ENCODE measurements around the gene XNDC1N.

XNDC1N gene

DNA sequence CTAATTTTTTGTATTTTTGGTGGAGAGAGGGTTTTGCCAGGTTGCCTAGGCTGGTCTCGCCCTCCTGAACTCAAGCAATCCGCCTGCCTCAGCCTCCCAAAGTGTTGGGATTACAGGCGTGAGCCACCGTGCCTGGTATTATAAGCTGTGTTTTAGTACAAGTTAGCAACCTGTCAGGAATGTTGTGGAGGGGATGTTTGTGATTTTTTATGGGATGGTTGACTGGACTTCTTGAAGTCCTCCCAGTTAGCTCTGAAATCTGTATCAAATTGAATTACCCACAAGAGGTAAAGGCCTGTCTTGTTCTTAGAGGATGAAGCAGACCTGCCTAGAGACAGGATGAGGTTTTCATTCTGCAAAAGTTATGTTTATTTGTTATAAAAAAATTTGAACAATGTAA, 36.2 kb upstream of the XNDC1N start:
- CTCF ChIA-PET = interaction anchor here (1.1 to 4.4 kb wide), 5 partner anchors 13 to 410 kb away, joined by 3 to 33 read pairs (median 3); no protein-coding TSS in a partner anchor
- DNase-seq (ENCODE audit: extremely low spot score) = no peak
- TF ChIP-seq, protein P1, sequence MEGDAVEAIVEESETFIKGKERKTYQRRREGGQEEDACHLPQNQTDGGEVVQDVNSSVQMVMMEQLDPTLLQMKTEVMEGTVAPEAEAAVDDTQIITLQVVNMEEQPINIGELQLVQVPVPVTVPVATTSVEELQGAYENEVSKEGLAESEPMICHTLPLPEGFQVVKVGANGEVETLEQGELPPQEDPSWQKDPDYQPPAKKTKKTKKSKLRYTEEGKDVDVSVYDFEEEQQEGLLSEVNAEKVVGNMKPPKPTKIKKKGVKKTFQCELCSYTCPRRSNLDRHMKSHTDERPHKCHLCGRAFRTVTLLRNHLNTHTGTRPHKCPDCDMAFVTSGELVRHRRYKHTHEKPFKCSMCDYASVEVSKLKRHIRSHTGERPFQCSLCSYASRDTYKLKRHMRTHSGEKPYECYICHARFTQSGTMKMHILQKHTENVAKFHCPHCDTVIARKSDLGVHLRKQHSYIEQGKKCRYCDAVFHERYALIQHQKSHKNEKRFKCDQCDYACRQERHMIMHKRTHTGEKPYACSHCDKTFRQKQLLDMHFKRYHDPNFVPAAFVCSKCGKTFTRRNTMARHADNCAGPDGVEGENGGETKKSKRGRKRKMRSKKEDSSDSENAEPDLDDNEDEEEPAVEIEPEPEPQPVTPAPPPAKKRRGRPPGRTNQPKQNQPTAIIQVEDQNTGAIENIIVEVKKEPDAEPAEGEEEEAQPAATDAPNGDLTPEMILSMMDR (IDR thresholded peaks at IDR 0.05; ENCODE audit: control extremely low read depth, extremely low read depth, low read depth, missing control alignments) = no peak
- POLR2A ChIA-PET = no interaction called here

DNA sequence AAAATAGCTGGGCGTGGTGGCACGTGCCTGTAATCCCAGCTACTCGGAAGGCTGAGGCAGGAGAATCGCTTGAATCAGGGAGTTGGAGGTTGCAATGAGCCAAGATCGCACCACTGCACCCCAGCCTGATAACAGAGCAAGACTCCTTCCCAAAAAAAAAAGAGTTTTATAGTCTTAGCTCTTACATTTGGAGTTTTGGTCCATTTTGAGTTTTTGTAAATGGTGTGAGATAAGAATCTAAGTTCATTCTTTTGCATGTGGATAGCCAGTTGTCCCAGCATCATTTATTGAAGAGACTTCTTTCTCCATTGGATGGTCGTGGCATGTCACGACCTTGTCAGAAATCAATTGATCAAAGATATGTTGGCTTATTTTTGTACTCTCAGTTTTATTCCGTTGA, 35.1 kb upstream of the XNDC1N start:
- DNase-seq (ENCODE audit: extremely low spot score) = no peak
- TF ChIP-seq, protein P1 (IDR thresholded peaks at IDR 0.05; ENCODE audit: control extremely low read depth, extremely low read depth, low read depth, missing control alignments) = no peak
- POLR2A ChIA-PET = no interaction called here
- CTCF ChIA-PET = interaction anchor here (0.9 to 4.4 kb wide), 2 partner anchors 14 to 53 kb away, joined by 3 to 33 read pairs; no protein-coding TSS in a partner anchor

DNA sequence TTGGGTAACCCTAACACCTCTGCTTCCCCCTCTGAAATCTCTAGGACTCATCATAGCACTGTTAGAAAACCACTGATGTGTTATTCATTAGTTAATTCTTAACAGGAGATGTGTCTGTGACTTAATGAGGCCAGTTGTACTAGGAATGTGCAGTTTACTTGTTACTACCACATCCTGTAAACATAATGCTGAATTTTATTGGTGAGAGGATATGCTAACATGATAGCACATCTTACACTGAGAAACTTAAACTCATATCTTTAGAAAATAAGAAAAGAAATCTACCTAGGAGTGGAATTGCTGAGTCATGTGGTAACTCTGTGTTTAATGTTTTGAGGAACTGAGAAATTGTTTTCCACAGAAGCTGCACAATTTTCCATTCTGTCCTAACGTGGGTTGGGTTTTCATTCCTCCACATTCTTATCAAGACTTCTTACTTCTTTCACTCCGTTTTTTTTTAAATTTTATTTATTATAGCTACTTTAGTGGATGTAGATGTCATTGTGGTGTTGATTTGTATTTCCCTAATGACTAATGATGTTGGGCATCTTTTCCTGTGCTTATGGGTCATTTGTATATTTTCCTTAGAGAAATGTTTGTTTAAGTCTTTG, 34.1 kb upstream of the XNDC1N start:
- TF ChIP-seq, protein P1 (IDR thresholded peaks at IDR 0.05; ENCODE audit: control extremely low read depth, extremely low read depth, low read depth, missing control alignments) = no peak
- CTCF ChIA-PET = interaction anchor here (4.4 kb wide), 1 partner anchor 15 kb away, joined by 33 read pairs; no protein-coding TSS in a partner anchor
- DNase-seq (ENCODE audit: extremely low spot score) = peak; percentile 61
- POLR2A ChIA-PET = no interaction called here

DNA sequence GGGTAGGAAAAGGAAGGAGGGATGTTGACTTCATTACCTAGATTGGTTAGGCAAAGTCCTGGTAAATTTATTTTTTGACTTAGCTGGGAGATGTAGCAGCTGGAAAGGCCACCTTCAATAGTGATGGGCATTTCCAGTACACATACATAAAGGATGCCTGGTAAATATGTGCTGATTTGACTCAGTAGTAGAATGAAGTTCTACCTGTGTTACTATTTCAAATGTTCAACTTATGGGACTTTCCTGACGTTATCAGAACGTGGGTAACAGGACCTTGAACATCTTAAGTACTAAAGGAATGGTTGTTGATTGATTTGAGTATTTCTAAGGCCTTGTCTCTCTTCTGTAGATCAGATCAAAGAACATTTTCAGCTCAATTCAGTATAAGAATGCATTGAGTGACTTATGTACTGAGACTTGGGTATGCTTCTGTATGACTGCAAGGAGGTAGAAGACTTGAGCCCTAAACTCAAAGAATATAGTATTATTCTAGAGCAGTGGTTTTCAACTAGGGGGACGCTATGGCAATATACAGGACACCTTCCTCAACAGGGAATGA, 27.6 kb upstream of the XNDC1N start:
- no peak for DNase-seq (ENCODE audit: extremely low spot score)
- POLR2A ChIA-PET = no interaction called here
- TF ChIP-seq, protein P1 (IDR thresholded peaks at IDR 0.05; ENCODE audit: control extremely low read depth, extremely low read depth, low read depth, missing control alignments) = no peak
- CTCF ChIA-PET = interaction anchor here (1.2 to 4.9 kb wide), 6 partner anchors 12 to 69 kb away, joined by 3 to 34 read pairs (median 6); no protein-coding TSS in a partner anchor

DNA sequence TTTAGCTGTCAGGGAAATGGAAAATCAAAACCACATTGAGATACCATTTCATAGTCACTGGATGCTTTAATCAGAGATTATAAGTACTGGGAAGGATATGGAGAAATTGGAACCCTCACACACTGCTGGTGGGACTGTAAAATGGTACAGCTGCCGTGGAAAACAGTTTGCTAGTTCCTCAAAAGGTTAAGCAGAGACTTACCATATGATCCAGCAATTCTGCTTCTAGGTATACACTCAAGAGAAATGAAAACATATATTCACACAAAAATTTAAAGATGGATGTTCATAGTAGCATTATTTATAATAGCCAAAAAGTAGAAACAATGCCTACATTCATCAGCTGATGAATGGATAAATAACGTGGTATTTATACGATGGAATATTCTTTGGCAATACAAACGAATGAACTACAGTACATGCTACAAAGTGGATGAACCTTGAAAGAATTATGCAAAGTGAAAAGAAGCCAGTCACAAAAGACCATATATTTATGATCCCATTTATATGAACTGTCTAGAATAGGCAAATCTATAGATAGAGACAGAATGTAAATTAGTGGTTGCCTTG, 23.4 kb upstream of the XNDC1N start:
- DNase-seq (ENCODE audit: extremely low spot score) = no peak
- POLR2A ChIA-PET = no interaction called here
- CTCF ChIA-PET = interaction anchor here (1.2 kb wide), 1 partner anchor 8 kb away, joined by 3 read pairs; no protein-coding TSS in a partner anchor
- TF ChIP-seq, protein P1 (IDR thresholded peaks at IDR 0.05; ENCODE audit: control extremely low read depth, extremely low read depth, low read depth, missing control alignments) = no peak

DNA sequence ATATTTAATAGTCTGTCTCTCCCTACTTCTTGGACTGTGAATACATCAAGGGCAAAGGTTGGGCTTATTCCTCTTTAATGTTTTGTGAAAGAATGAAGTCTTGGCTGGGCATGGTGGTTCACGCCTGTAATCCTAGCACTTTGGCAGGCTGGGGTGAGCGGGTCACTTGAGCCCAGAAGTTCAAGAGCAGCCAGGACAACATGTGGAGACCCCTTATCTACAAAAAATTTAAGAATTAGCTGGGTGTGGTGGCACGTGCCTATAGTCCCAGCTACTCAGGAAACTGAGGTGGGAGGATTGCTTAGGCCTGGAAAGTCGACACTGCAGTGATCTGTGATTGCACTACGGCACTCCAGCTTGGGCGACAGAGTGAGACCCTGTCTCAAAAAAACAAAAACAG, 20.6 kb upstream of the XNDC1N start:
- ChIA-PET POLR2A (interaction anchor here (0.6 kb wide), 1 partner anchor 345 kb away, joined by 3 read pairs; no protein-coding TSS in a partner anchor), CTCF (interaction anchor here (0.7 to 3.4 kb wide), 4 partner anchors 9 to 28 kb away, joined by 3 to 13 read pairs (median 4); partner anchors contain the start of genes RNF121 and XNDC1N)
- TF ChIP-seq, protein P1 (IDR thresholded peaks at IDR 0.05; ENCODE audit: control extremely low read depth, extremely low read depth, low read depth, missing control alignments) = no peak
- DNase-seq (ENCODE audit: extremely low spot score) = no peak

Data from GM10248 (cell line).